Fibroblast of lung (primary cell): ENCODE measurements around the gene CDA. TPM values are rescaled to one million over a fixed set of nuclear protein-coding genes. Genes with fewer than 3 reads are reported as not detected.

ENCODE experiments used
- DNase-seq, 2 donors: peaks; one replicate each; pipeline versions ENCODE4 v3.0.0 to v3.0.0-alpha.2; 2010; ENCODE audit warnings: low read depth in 2 of 2
- H2AFZ ChIP-seq: 2 replicates; pipeline ENCODE4 v1.5.1; 2012; ENCODE audit warnings: low read length, control low read depth, inconsistent platforms
- H3K27ac ChIP-seq: 2 replicates; pipeline ENCODE4 v1.5.1; 2011; ENCODE audit warnings: low read length, control low read depth; ENCODE audit not compliant: insufficient read depth
- H3K27me3 ChIP-seq: 2 replicates; pipeline ENCODE4 v1.5.1; 2011; ENCODE audit warnings: mild to moderate bottlenecking, low read length; ENCODE audit not compliant: control insufficient read depth, insufficient read depth
- H3K36me3 ChIP-seq: 2 replicates; pipeline ENCODE4 v1.5.1; 2011; ENCODE audit warnings: low read length; ENCODE audit not compliant: control insufficient read depth, insufficient read depth
- H3K4me1 ChIP-seq: 2 replicates; pipeline ENCODE4 v1.5.1; 2011; ENCODE audit warnings: low read length; ENCODE audit not compliant: control insufficient read depth, insufficient read depth; ENCODE audit errors: extremely low read depth
- H3K4me2 ChIP-seq: 2 replicates; pipeline ENCODE4 v1.5.1; 2011; ENCODE audit warnings: low read length, control low read depth; ENCODE audit not compliant: insufficient read depth; ENCODE audit errors: extremely low read depth
- H3K4me3 ChIP-seq, 4 experiments: fragments of 200-600 bp in 1 of 4; sonication (generic) in 1 of 4; replicated peaks in 1 of 4; 2 replicates each; pipeline ENCODE4 v1.5.1; 2011 to 2016; ENCODE audit warnings: low read length in 4 of 4, low read depth in 3 of 4, mild to moderate bottlenecking in 3 of 4, control low read depth in 2 of 4, inconsistent platforms in 1 of 4, mixed read lengths in 1 of 4; ENCODE audit not compliant: insufficient read depth in 1 of 4; ENCODE audit errors: control extremely low read depth in 1 of 4
- H3K79me2 ChIP-seq: 2 replicates; pipeline ENCODE4 v1.5.1; 2012; ENCODE audit warnings: mild to moderate bottlenecking, low read length, inconsistent platforms; ENCODE audit not compliant: control insufficient read depth, insufficient read depth
- H3K9ac ChIP-seq: 2 replicates; pipeline ENCODE4 v1.5.1; 2011; ENCODE audit warnings: mild to moderate bottlenecking, low read length, control low read depth; ENCODE audit not compliant: insufficient read depth
- H3K9me3 ChIP-seq: 2 replicates; pipeline ENCODE4 v1.5.1; 2012; ENCODE audit warnings: low read depth, low read length; ENCODE audit not compliant: control insufficient read depth, insufficient read depth
- H4K20me1 ChIP-seq: 2 replicates; pipeline ENCODE4 v1.5.1; 2011; ENCODE audit warnings: low read length; ENCODE audit not compliant: control insufficient read depth, insufficient read depth; ENCODE audit errors: extremely low read depth
- EZH2 ChIP-seq: IDR thresholded peaks from 2 replicates; pipeline ENCODE4 v1.5.1; 2012; ENCODE audit warnings: low read length, control low read depth, mild to moderate bottlenecking; ENCODE audit errors: missing control alignments
- polyA plus RNA-seq, 2 donors: library from polyadenylated mRNA; depleted of rRNA in 1 of 2; stranded (reverse) in 1 of 2; unstranded in 1 of 2; fragments of >200 nt; gene quantifications; 2 replicates each; pipeline ENCODE4 v1.2.1, GENCODE V29; 2011 to 2012; ENCODE audit warnings: missing spikeins in 1 of 2
- total RNA-seq: library from RNA; depleted of rRNA; stranded (reverse); fragments of >200 nt; gene quantifications from 2 replicates; pipeline ENCODE4 v1.2.1, GENCODE V29; 2014
- TF ChIP-seq, protein P1 (sequence below), 2 donors: IDR thresholded peaks in 1 of 2; conservative IDR thresholded peaks in 1 of 2; 1 replicate in 1 of 2; 2 replicates in 1 of 2; pipeline ENCODE4 v1.5.1; 2011 to 2012; ENCODE audit warnings: low read length in 2 of 2, control low read depth in 1 of 2, inconsistent platforms in 1 of 2, low read depth in 1 of 2, mild to moderate bottlenecking in 1 of 2

Gene CDA
- total and polyA plus RNA-seq, 2 donors (not counting 1 experiment from before 2014, with no cell fraction given): 0.50 to 4.2 TPM

DNA sequence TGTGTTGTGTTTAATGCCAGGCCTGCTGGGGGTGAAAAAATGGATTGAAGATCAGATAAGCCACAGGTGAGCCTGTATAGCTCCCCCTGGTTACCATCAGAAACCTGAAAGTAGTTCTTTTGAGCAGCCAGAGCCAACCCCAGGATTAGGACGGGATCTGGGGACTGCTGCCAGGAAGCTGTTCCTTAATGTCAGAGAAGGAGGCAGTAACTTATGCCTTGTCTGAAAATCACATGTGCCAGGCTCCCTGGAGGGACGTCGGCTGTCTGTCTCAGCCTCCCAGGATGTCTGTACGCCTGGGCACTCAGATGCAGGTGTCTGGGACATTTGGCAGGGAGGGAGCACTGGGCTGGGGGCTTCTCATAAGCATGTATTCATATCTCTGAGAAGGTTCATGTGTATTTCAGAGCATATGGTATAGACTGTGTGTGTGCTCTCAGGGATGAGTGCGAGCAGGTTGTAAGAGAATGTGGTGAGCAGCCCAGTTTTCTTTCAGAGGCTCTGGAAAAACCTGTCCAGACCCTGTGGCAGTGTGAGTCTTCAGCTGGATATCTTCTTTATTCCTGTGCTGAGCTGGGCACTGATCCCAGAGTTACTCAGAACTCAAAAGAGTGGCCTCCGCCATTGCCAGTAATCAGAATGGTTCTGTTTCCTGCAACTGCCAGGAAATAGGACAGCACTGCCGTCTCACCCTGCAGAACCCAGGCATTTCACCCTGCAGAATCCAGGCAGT lies 33.7 kb upstream of the CDA start:
- Histone ChIP-seq H3K27ac (no peak overlapping the region), H3K9ac (no peak overlapping the region), H2AFZ (no peak overlapping the region), H3K79me2 (no peaks in the 10 kb centered on the region), H3K4me3 (no peak overlapping the region), H3K4me2 (no peak overlapping the region), H3K9me3 (no peaks in the 10 kb centered on the region), H4K20me1 (no peaks in the 10 kb centered on the region), H3K4me1 (no peaks in the 10 kb centered on the region), H3K36me3 (no peaks in the 10 kb centered on the region), H3K27me3 (peaks cover 42% of the 10 kb centered on the region)
- peak in 1 of 2 donors; percentile 45 for DNase-seq
- TF ChIP-seq, protein P1, sequence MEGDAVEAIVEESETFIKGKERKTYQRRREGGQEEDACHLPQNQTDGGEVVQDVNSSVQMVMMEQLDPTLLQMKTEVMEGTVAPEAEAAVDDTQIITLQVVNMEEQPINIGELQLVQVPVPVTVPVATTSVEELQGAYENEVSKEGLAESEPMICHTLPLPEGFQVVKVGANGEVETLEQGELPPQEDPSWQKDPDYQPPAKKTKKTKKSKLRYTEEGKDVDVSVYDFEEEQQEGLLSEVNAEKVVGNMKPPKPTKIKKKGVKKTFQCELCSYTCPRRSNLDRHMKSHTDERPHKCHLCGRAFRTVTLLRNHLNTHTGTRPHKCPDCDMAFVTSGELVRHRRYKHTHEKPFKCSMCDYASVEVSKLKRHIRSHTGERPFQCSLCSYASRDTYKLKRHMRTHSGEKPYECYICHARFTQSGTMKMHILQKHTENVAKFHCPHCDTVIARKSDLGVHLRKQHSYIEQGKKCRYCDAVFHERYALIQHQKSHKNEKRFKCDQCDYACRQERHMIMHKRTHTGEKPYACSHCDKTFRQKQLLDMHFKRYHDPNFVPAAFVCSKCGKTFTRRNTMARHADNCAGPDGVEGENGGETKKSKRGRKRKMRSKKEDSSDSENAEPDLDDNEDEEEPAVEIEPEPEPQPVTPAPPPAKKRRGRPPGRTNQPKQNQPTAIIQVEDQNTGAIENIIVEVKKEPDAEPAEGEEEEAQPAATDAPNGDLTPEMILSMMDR (conservative IDR thresholded peaks at IDR 0.05 in 1 of 2, IDR thresholded peaks at IDR 0.05 in 1 of 2; ENCODE audit: low read depth in 1 of 2, low read length in 2 of 2): no peak
- no peak for TF ChIP-seq EZH2

DNA sequence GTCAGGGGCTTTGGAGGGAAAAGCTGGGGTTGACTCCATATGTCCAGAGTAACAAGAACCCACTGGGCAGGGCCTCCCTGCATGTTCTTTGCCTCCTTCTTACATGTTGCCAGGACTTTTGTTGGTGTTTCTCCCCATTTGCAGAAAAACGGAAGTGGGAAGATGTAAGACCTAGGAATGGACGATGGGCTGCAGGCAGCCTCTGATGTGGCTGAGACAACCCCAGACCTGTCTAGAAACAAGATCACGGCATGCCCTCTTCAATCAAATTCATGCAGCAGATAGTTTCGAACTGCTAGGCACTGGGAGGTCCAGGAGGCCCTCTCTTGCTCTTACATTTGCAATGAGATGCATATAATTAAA lies 33.2 kb upstream of the CDA start:
- TF ChIP-seq, protein P1 (conservative IDR thresholded peaks at IDR 0.05 in 1 of 2, IDR thresholded peaks at IDR 0.05 in 1 of 2; ENCODE audit: low read depth in 1 of 2, low read length in 2 of 2): no peak
- peak; percentile 61 for TF ChIP-seq EZH2
- Histone ChIP-seq H3K27me3 (peaks cover 43% of the 10 kb centered on the region), H4K20me1 (no peaks in the 10 kb centered on the region)

DNA sequence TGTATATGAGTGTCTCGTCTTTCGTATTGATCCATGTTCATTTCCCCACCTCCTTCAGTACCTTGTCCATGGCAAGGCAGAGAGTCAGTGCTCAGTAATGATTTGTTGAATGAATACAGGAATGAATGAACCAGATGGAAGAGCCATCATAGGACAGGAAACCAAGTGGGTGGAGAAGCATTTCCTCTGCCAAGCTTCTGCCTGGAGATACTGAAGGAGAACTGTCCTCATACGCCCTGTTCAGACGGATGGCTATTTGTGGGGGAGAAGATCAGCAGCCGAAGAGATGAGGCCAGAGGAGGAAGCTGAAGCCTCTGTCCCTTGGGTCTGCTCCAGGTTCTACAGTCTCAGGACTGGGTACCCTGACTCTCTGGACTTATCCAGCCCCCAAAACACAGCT lies 30.7 kb upstream of the CDA start:
- no peak for DNase-seq
- Histone ChIP-seq H3K4me1 (no peaks in the 10 kb centered on the region), H3K27me3 (peaks cover 36% of the 10 kb centered on the region), H3K79me2 (no peaks in the 10 kb centered on the region), H3K27ac (no peak overlapping the region), H3K4me2 (no peak overlapping the region), H3K4me3 (no peak overlapping the region), H3K36me3 (no peaks in the 10 kb centered on the region), H3K9ac (no peak overlapping the region), H3K9me3 (no peaks in the 10 kb centered on the region), H4K20me1 (no peaks in the 10 kb centered on the region), H2AFZ (no peak overlapping the region)
- no peak for TF ChIP-seq EZH2
- TF ChIP-seq, protein P1 (conservative IDR thresholded peaks at IDR 0.05 in 1 of 2, IDR thresholded peaks at IDR 0.05 in 1 of 2; ENCODE audit: low read depth in 1 of 2, low read length in 2 of 2): no peak

More for the DNA sequence above, 33.2 kb upstream of the CDA start:
- Histone ChIP-seq H3K9ac (no peak overlapping the region), H3K4me2 (no peak overlapping the region), H2AFZ (no peak overlapping the region), H3K4me1 (no peaks in the 10 kb centered on the region), H3K9me3 (no peaks in the 10 kb centered on the region), H3K4me3 (no peak overlapping the region), H3K27ac (no peak overlapping the region), H3K79me2 (no peaks in the 10 kb centered on the region), H3K36me3 (no peaks in the 10 kb centered on the region)
- DNase-seq: no peak
